ENCODE measurements around the gene MMADHC.

The MMADHC gene

GRCh38 chr2:149544692-149545091, 42.9 kb downstream of the MMADHC start:
- DNase-seq: peak; percentile 36

- no peak for DNase-seq
Observed at GRCh38 chr2:149543845-149544244, 43.7 kb downstream of the MMADHC start.

GRCh38 chr2:149540138-149540537, 47.4 kb downstream of the MMADHC start:
- DNase-seq: no peak

GRCh38 chr2:149538138-149538833, 49.3 kb downstream of the MMADHC start:
- no peak for DNase-seq

GRCh38 chr2:149537092-149537726, 50.4 kb downstream of the MMADHC start:
- DNase-seq: peak; percentile 9

GRCh38 chr2:149536649-149537048, 50.9 kb downstream of the MMADHC start:
- no peak for DNase-seq

GRCh38 chr2:149534674-149535073, 52.9 kb downstream of the MMADHC start:
- no peak for DNase-seq

- DNase-seq: no peak
Observed at GRCh38 chr2:149528983-149529382, 58.6 kb downstream of the MMADHC start.

- no peak for DNase-seq
Observed at GRCh38 chr2:149527998-149528755, 59.4 kb downstream of the MMADHC start.

GRCh38 chr2:149526689-149527088, 60.9 kb downstream of the MMADHC start:
- no peak for DNase-seq

GRCh38 chr2:149525323-149525722, 62.3 kb downstream of the MMADHC start:
- DNase-seq: no peak
